Astrocyte of the cerebellum (primary cell): ENCODE measurements around the gene CHCHD6.

Experiments
- DNase-seq: peaks from one replicate; pipeline ENCODE4 v3.0.0-alpha.2; 2011; ENCODE audit warnings: low read depth
- H3K4me3 ChIP-seq: 2 replicates; pipeline ENCODE4 v1.5.1; 2011; ENCODE audit warnings: mild to moderate bottlenecking, low read depth, low read length, moderate library complexity
- CTCF ChIP-seq: IDR thresholded peaks from 2 replicates; pipeline ENCODE4 v1.5.1; 2012; ENCODE audit warnings: low read length, low read depth, moderate library complexity, mild to moderate bottlenecking; ENCODE audit errors: missing control alignments
- in situ Hi-C: cut with HindIII; loops from 2 replicates; pipeline ENCODE4 v1.10.0; 2017; ENCODE audit warnings: low sequenced_read_pairs

CHCHD6 gene

GRCh38 chr3:126703512-126704493 is at the start of gene CHCHD6:
CHCHD6 (plus strand) TSS chr3:126704240; CDS start chr3:126704313, 73 bp downstream.
- H3K4me3 ChIP-seq: peak within 1 kb of the TSS; percentile 67
- peak; percentile 86 for DNase-seq
- no peak for TF ChIP-seq CTCF
- in situ Hi-C loops: no loop called here

GRCh38 chr3:126654571-126655383 is 49.3 kb upstream of the CHCHD6 start, which contains the start of gene TXNRD3:
TXNRD3 (minus strand) TSS chr3:126655124.
- in situ Hi-C loops: no loop called here
- H3K4me3 ChIP-seq: peak within 1 kb of the TSS; percentile 41
- DNase-seq: peak; percentile 19
- no peak for TF ChIP-seq CTCF

- TF ChIP-seq CTCF: no peak
- no peak overlapping the region for H3K4me3 ChIP-seq
- in situ Hi-C loops: no loop called here
- DNase-seq: no peak
These were observed 48.2 kb upstream of the CHCHD6 start for GRCh38 chr3:126655887-126656286.

GRCh38 chr3:126656371-126657134 is 47.5 kb upstream of the CHCHD6 start:
- no peak for DNase-seq
- TF ChIP-seq CTCF: no peak
- H3K4me3 ChIP-seq: no peak overlapping the region
- in situ Hi-C loops: no loop called here

- TF ChIP-seq CTCF: no peak
- no peak overlapping the region for H3K4me3 ChIP-seq
- in situ Hi-C loops: no loop called here
- no peak for DNase-seq
These were observed 46.1 kb upstream of the CHCHD6 start for GRCh38 chr3:126657901-126658300.

GRCh38 chr3:126658584-126658983 is 45.5 kb upstream of the CHCHD6 start:
- in situ Hi-C loops: no loop called here
- TF ChIP-seq CTCF: no peak

More at GRCh38 chr3:126658584-126658983, 45.5 kb upstream of the CHCHD6 start:
- DNase-seq: no peak
- no peak overlapping the region for H3K4me3 ChIP-seq
